Mesodermal cell (in vitro differentiated cells): ENCODE data around the gene P2RY4. TPM values are rescaled to one million over a fixed set of nuclear protein-coding genes. Genes with fewer than 3 reads are reported as not detected.
"Not testable (repeated sequence)": the region's sequence is repeated elsewhere in the genome, so short reads cannot be mapped to it uniquely, and the experiment has no call there.

Experiments used
- H3K27ac ChIP-seq: 2 replicates; pipeline ENCODE4 v1.7.0; 2013; ENCODE audit warnings: mild to moderate bottlenecking, low read depth, low read length, moderate library complexity; ENCODE audit not compliant: severe bottlenecking
- H3K36me3 ChIP-seq: 2 replicates; pipeline ENCODE4 v1.7.1; 2013; ENCODE audit warnings: mild to moderate bottlenecking, low read length, moderate library complexity; ENCODE audit not compliant: control insufficient read depth, insufficient read depth
- H3K4me1 ChIP-seq: one replicate; pipeline ENCODE4 v1.7.1; 2013; ENCODE audit warnings: mild to moderate bottlenecking, low read length; ENCODE audit not compliant: insufficient read depth, control insufficient read depth, poor library complexity, severe bottlenecking
- H3K4me3 ChIP-seq: 2 replicates; pipeline ENCODE4 v1.7.0; 2013; ENCODE audit warnings: low read length, control low read depth, mild to moderate bottlenecking; ENCODE audit not compliant: insufficient read depth, poor library complexity, severe bottlenecking; ENCODE audit errors: extremely low read depth
- H3K9me3 ChIP-seq: 2 replicates; pipeline ENCODE4 v1.7.1; 2013; ENCODE audit warnings: mild to moderate bottlenecking, low read length, moderate library complexity; ENCODE audit not compliant: control insufficient read depth
- WGBS, 2 experiments: methylation state at CpG; one replicate each; pipeline ENCODE4 v1.1.5; 2013; ENCODE audit warnings: missing lambda C conversion rate in 2 of 2; ENCODE audit not compliant: insufficient coverage in 2 of 2; 5-methylcytosine and 5-hydroxymethylcytosine counted together
- polyA plus RNA-seq, 2 experiments: library from polyadenylated mRNA; stranded (reverse); fragments of 50-300 nt; gene quantifications; one replicate each; pipeline ENCODE4 v1.2.3, GENCODE V29; 2013

Gene P2RY4
- not detected for polyA plus RNA-seq (2013, experiment 1 of 2)
- not detected for polyA plus RNA-seq (2013, experiment 2 of 2)

GRCh38 chrX:70260104-70260503, at the start of gene P2RY4:
Gene P2RY4 (minus strand): TSS chrX:70260204. CDS start chrX:70259624, 580 bp downstream.
- Histone ChIP-seq H3K4me1 (no peaks in the 10 kb centered on the region), H3K9me3 (no peaks in the 10 kb centered on the region), H3K27ac (no peak within 1 kb of the TSS), H3K4me3 (no peak within 1 kb of the TSS), H3K36me3 (no peaks in the 10 kb centered on the region)
- 100% methylated on average over 1 of the region's 4 CpGs; no CpG with 5 or more reads in 1 of the 2 experiments for WGBS, 2 experiments

- peaks cover 51% of the 10 kb centered on the region for H3K36me3 ChIP-seq
- H3K27ac ChIP-seq = peak overlapping the region; percentile 64
- no peaks in the 10 kb centered on the region for H3K4me1 ChIP-seq
- no peak overlapping the region for H3K4me3 ChIP-seq
- H3K9me3 ChIP-seq = no peaks in the 10 kb centered on the region
- WGBS, 2 experiments = no CpG with 5 or more reads among the region's 3 CpGs
These were observed 41.7 kb upstream of the P2RY4 start for GRCh38 chrX:70301716-70302115.

- no peak overlapping the region for H3K4me3 ChIP-seq
- WGBS, 2 experiments = 100% methylated on average over 1 of the region's 5 CpGs
- no peaks in the 10 kb centered on the region for H3K4me1 ChIP-seq
- H3K27ac ChIP-seq = no peak overlapping the region
- no peaks in the 10 kb centered on the region for H3K9me3 ChIP-seq
- peaks cover 25% of the 10 kb centered on the region for H3K36me3 ChIP-seq
These were observed 33.6 kb upstream of the P2RY4 start for GRCh38 chrX:70293621-70294020.

- no peaks in the 10 kb centered on the region for H3K4me1 ChIP-seq
- no CpG with 5 or more reads among the region's 1 CpG for WGBS, 2 experiments
- H3K36me3 ChIP-seq = peaks cover 23% of the 10 kb centered on the region
- no peaks in the 10 kb centered on the region for H3K9me3 ChIP-seq
- H3K27ac ChIP-seq = no peak overlapping the region
- H3K4me3 ChIP-seq = no peak overlapping the region
These were observed 32.8 kb upstream of the P2RY4 start for GRCh38 chrX:70292788-70293187.

GRCh38 chrX:70289793-70290770, 30.1 kb upstream of the P2RY4 start, which contains the start of the genes KIF4A and PDZD11:
Gene KIF4A (plus strand): TSS chrX:70290104. CDS start chrX:70290459, 355 bp downstream.
Gene PDZD11 (minus strand): TSS chrX:70289927. CDS start chrX:70289341, 586 bp downstream.
- Histone ChIP-seq H3K36me3 (peaks cover 30% of the 10 kb centered on the region), H3K4me3 (peak within 1 kb of the TSS; percentile 47), H3K4me1 (no peaks in the 10 kb centered on the region), H3K27ac (no peak within 1 kb of the TSS), H3K9me3 (no peaks in the 10 kb centered on the region)
- 0% methylated on average over 4 to 21 of the region's 62 CpGs for WGBS, 2 experiments

- H3K9me3 ChIP-seq = no peaks in the 10 kb centered on the region
- H3K36me3 ChIP-seq = peaks cover 23% of the 10 kb centered on the region
- 83% methylated on average over 2 of the region's 11 CpGs; no CpG with 5 or more reads in 1 of the 2 experiments for WGBS, 2 experiments
- no peak overlapping the region for H3K27ac ChIP-seq
- no peaks in the 10 kb centered on the region for H3K4me1 ChIP-seq
- H3K4me3 ChIP-seq = peak overlapping the region; percentile 47
These were observed 29.3 kb upstream of the P2RY4 start for GRCh38 chrX:70289168-70289792.

- H3K27ac ChIP-seq = no peak within 1 kb of the TSS
- no peak within 1 kb of the TSS for H3K4me3 ChIP-seq
- peaks cover 12% of the 10 kb centered on the region for H3K36me3 ChIP-seq
- no peaks in the 10 kb centered on the region for H3K4me1 ChIP-seq
- H3K9me3 ChIP-seq = no peaks in the 10 kb centered on the region
- 90 to 99% methylated on average over 2 to 16 of the region's 21 CpGs for WGBS, 2 experiments
These were observed 21.9 kb upstream of the P2RY4 start, which contains the start of gene RAB41 for GRCh38 chrX:70281951-70282350. Gene RAB41 (plus strand): TSS chrX:70282172. CDS start chrX:70282218, 46 bp downstream.

- no peaks in the 10 kb centered on the region for H3K9me3 ChIP-seq
- H3K4me3 ChIP-seq = no peak overlapping the region
- H3K27ac ChIP-seq = no peak overlapping the region
- 94% methylated on average over 2 of the region's 3 CpGs; no CpG with 5 or more reads in 1 of the 2 experiments for WGBS, 2 experiments
- H3K4me1 ChIP-seq = no peaks in the 10 kb centered on the region
- H3K36me3 ChIP-seq = no peaks in the 10 kb centered on the region
These were observed 20.6 kb upstream of the P2RY4 start for GRCh38 chrX:70280573-70280972.

- Histone ChIP-seq H3K36me3 (no peaks in the 10 kb centered on the region), H3K4me1 (no peaks in the 10 kb centered on the region), H3K9me3 (no peaks in the 10 kb centered on the region), H3K27ac (no peak overlapping the region), H3K4me3 (no peak overlapping the region)
- WGBS, 2 experiments = no CpG with 5 or more reads among the region's 3 CpGs
These were observed 19.1 kb upstream of the P2RY4 start for GRCh38 chrX:70279081-70279480.

GRCh38 chrX:70274029-70274428, 14.0 kb upstream of the P2RY4 start:
- H3K4me1 ChIP-seq, H3K4me3 ChIP-seq, H3K9me3 ChIP-seq, H3K27ac ChIP-seq, H3K36me3 ChIP-seq: not testable (repeated sequence)
- WGBS, 2 experiments = 93 to 100% methylated on average over 1 to 2 of the region's 7 CpGs
